NCI-H748 (cell line): ENCODE results near the gene PHLDB1.
"Not testable (repeated sequence)": the region's sequence is repeated elsewhere in the genome, so short reads cannot be mapped to it uniquely, and the experiment has no call there.

Experiments used
- DNase-seq: peaks from one replicate; lab custom pipeline; 2025; ENCODE audit not compliant: unreplicated experiment; lab: John Stamatoyannopoulos, UW

The PHLDB1 gene

DNA sequence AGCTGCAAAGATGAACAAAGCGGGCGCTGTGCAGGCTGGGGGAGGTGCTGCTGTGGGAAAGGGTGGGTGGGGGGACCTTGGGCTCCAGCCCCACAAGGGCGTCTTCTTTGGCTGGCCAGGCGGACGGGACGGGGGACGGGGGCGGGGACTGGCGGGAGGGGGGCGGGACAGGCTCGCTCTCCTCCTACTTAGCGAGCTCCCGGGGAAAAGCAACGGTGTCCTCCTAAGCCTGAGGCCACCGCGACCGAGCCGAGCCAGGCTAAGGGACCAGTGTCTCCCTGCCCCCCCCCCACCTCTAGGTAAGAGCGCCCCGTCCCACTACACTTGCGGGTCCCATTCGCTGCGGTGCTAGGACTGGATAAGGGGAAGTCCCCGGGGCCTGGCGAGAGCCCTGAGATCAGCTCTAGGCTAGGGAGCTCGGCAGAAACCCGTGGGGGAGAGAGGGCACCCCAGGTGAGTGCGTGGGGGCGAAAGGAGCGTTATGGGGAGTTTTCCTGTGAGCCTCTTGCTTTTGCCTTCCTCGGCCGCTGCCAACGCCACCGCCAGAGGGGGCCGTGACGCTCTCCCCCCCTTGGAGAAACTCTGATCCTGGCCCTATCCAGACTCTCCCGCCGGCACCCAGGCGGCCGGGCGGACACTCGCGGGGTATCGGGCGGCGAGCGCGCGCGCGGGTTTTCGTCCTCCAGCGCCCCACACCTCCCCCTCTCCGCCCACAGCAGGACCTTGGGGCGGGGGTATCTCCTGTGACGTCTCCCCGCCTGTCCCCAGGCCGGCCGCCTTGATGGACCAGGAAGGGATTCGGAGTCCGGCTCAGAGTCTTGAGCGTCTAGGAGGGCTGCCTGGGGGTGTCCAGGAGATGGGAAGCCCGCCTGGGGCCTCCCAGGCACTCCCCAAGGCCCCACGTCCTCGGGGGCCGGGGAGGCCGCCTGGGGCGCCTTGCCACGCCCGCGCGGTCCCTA is at the start of gene PHLDB1:
TSS of gene PHLDB1 (plus strand) at position 215 of the 959 bp plus-strand sequence. CDS start 6,222 bp downstream, outside the sequence.
- DNase-seq, result peak; percentile 34

DNA sequence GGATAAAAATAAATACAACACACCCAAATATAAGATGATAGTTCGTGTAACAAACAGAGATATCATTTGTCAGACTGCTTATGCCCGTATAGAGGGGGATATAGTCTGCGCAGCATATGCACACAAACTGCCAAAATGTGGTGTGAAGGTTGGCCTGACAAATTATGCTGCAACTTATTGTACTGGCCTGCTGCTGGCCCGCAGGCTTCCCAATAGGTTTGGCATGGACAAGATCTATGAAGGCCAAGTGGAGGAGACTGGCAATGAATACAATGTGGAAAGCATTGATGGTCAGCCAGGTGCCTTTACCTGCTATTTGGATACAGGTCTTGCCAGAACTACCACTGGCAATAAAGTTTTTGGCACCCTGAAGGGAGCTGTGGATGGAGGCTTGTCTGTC is 46.6 kb upstream of the PHLDB1 start:
- DNase-seq, result no peak

DNA sequence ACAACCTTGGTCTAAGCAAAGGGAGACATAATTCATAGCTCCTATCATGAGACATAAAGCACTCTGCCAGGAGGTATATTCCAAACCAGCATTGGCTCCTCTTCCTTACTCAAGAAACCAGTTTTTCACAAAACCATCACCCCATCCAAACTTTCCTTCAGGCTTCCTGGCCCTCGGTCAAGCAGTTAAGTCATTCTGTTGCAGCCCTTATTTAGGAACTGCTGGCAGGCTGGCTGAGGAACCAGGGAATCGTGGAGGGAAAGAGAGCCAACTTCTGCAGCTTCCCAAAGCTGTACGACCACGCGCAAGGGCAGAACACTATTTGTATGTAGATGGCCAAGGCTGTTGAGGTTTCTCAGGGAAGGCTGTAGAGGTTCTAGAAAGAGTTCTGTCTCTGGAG is 42.4 kb upstream of the PHLDB1 start:
- no peak for DNase-seq

DNA sequence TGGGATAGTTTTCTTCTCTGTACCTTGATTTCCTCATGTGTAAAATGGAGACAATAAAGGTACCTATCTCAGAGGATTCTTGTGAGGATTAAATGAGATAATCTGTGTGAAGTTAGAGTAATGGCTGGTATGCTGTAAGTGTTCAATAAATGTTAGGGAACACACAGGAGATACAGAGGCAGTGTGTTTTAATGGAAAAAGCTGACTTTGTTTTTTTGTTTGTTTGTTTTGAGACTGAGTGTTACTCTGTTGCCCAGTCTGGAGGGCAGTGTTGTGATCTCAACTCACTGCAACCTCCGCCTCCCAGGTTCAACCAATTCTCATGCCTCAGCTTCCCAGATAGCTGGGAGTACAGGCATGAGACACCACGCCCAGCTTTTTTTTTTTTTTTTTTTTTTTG is 37.7 kb upstream of the PHLDB1 start:
- DNase-seq, result no peak

DNA sequence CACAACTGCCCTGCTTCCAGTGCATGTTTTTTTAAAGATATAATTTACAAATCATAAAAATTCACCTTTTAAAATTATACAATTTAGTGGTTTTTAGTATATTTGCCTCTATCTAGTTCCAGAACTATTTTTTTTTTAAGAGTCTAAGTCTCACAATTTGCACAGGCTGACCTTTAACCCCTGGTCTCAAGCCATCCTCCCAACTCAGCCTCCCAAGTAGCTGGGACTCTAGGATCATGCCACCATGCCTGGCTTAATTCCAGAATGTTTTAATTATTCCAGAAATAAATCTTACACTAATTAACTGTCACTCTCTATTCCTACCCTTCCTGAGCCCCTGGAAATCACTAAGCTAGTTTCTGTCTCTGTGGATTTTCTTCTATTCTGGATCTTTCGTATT is 36.6 kb upstream of the PHLDB1 start:
- no peak for DNase-seq

DNA sequence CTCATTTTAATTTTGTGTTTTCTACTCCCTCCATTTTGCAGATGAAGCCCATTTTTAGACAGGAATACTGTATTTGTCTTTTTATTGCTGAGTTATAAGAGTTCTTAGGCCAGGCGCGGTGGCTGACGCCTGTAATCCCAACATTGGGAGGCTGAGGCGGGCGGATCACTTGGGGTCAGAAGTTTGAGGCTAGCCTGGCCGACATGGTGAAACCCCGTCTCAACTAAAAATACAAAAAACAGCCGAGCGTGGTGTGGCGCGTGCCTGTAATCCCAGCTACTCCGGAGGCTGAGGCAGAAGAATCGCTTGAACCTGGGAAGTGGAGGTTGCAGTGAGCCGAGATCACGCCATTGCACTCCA is 35.7 kb upstream of the PHLDB1 start:
- DNase-seq, result not testable (repeated sequence)

DNA sequence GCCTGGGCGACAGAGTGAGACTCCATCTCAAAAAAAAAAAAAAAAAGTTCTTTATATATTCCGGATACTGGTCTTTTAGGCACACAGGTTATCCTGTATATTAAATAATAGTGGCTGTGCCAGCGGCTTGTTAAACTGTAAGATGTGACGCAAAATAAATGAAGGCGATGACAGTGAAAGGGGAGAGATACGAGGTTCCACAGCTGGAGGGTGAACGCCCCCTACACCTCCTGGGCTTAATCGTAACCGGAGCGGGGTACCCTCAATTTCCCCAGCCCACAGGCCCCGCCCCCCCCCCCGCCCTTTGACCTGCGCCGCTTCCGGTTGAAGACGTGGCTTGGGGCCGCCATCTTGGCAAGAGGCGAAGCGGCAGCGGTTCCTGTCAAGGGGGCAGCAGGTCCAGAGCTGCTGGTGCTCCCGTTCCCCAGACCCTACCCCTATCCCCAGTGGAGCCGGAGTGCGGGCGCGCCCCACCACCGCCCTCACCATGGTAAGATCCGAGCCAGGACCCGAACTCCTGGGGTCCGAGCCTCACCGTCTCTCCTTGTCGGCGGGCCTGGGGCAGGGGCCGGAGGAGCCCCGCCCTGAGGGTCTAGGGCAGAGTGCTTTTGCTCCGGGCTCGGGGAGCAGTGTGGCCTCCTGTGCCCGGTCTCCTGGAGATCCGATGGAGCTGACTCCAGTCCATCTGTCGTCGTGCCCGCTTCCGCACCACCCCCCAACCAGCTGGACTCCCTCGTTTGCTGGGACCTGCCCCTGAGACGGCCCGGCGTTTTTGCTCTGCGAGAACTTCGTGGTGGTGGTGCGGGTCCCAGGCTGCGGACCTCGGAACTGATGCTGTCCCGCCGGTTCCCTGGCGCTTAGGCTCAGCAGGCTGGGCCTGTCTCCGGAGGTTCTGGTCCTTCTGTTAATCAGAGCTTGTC is 35.1 kb upstream of the PHLDB1 start, which contains the start of gene ARCN1:
TSS of gene ARCN1 (plus strand) at position 349 of the 920 bp plus-strand sequence. CDS start at position 488, 139 bp downstream.
- DNase-seq, result peak; percentile 76

DNA sequence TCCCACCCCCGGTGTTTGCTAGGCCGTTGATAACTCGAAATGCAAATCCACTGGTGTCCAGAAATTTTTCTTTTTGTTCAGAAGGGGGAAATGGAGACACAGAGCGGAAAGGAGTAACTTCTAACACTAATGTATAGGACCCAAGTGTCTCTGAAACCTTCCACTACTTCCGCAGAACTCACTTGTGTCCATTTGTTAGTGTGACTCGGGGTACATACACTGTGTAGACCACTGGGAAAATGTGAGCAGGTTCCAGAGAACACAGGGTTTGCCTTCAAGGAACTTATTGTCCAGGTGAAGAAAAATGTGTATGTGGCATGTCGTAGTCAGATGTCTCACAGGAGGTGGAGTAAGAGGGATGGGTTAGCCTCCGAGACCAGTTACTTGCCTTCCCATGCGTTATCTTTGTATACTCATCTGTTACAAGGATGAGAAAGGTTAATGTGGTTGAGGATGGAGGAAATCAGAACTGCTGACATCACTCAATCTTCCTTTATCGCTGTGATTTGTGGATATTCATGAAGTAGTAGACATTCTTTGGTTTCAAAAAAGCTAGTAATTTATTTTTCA is 34.3 kb upstream of the PHLDB1 start:
- DNase-seq, result peak; percentile 14

DNA sequence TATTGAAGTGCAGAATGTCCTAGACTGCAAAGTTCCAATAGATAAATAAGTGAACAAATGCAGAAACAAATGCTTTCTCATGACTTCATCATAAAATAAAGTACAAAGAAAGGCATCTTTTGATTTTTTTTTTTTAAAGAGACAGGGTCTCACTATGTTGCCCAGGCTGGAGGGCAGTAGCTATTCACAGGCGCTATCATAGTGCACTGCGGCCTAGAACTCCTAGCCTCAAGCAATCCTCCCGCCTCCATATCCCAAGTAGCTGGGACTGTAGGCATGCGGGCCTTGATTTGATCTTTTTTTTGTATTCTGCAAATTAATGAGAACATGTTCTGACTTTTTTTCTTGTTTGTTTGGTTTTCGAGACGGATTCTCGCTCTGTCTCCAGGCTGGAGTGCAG is 32.8 kb upstream of the PHLDB1 start:
- DNase-seq, result no peak

DNA sequence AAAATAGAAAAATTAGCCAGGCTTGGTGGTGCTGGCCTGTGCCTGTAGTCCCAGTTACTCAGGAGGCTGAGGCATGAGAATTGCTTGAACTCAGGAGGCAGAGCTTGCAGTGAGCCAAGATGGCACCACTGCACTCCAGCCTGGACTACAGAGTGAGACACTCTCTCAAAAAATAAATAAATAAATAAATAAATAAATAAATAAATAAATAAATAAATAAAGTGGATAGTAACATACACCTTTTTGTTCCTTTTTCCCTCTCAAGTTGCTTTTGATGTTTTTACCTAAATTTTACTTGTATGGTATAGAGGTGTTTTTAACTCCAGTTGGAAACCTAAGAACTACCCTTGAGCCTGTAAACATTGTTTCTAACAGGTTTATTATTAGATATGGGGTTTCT is 29.4 kb upstream of the PHLDB1 start:
- not testable (repeated sequence) for DNase-seq

DNA sequence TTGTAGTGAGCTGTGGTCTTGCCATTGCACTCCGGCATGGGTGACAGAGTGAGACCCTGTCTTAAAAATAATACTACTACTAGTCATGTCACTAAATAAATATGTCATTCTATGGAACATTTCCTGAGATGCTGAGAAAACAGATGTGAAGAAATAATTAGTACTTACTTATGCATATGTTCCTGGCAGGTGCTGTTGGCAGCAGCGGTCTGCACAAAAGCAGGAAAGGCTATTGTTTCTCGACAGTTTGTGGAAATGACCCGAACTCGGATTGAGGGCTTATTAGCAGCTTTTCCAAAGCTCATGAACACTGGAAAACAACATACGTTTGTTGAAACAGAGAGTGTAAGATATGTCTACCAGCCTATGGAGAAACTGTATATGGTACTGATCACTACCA is 26.4 kb upstream of the PHLDB1 start:
- peak; percentile 41 for DNase-seq

DNA sequence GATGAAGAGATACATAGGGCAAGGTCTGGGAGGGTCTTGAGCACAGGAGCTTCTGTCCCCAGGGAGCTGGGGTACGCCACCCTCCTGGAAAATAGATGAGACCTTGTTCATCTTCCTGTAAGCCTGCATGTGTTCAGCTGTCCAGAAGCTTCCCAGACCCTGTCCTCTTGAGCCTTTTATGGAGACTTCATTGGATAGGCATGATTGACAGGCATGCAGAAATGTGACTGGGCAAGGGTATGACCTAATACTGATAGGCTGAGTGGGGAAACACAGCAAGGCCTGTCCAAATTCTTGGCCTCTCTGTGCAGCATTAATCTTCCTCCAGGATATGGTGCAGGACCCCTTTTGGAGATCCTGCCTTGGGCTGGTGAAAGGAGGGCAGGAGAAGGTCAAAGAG is 19.5 kb upstream of the PHLDB1 start:
- DNase-seq, result no peak

DNA sequence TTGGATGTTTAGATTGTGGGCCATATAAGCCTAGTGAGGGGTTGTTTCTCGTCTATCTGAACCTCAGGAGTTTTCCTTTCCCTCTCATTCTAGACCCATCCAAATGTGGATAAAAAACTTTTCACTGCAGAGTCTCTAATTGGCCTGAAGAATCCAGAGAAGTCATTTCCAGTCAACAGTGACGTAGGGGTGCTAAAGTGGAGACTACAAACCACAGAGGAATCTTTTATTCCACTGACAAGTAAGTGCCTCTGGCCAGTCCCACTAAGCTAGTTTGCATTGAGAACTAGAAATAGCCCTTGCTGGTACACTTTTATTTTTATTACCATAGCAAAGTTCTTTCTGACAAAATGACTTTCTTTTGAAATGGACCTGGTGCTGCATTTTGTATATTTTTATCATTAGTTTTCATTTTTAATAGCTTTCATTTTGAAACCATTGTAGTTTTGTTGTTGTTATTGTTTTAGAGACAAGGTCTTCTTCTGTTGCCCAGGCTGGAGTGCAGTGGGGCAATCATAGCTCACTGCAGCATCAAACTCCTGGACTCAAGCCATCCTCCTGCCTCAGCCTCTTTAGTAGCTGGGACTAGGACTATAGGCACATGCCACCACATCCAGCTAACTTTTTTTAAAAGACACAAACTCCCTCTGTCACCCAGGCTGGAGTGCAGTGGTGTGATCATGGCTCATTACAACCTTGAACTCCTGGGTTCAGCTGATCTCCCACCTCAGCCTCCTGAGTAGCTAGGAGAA is 14.6 kb upstream of the PHLDB1 start:
- no peak for DNase-seq

DNA sequence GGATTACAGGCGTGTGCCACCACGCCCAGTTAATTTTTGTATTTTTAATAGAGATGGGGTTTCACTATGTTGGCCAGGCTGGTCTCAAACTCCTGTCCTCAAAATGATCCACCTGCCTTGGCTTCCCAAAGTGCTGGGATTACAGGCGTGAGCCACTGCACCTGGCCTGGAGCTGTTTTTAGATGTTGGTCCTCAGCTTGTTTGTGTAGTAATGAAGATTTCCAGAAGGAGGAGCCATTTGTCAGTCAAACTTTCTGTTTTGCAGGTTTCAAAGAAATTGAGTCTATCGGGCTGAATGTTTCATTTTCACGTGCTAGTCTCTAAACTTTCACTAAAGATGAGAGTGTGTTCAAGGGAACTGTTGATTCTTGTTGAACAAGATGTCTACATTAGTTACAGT is 12.4 kb upstream of the PHLDB1 start:
- peak; percentile 10 for DNase-seq

DNA sequence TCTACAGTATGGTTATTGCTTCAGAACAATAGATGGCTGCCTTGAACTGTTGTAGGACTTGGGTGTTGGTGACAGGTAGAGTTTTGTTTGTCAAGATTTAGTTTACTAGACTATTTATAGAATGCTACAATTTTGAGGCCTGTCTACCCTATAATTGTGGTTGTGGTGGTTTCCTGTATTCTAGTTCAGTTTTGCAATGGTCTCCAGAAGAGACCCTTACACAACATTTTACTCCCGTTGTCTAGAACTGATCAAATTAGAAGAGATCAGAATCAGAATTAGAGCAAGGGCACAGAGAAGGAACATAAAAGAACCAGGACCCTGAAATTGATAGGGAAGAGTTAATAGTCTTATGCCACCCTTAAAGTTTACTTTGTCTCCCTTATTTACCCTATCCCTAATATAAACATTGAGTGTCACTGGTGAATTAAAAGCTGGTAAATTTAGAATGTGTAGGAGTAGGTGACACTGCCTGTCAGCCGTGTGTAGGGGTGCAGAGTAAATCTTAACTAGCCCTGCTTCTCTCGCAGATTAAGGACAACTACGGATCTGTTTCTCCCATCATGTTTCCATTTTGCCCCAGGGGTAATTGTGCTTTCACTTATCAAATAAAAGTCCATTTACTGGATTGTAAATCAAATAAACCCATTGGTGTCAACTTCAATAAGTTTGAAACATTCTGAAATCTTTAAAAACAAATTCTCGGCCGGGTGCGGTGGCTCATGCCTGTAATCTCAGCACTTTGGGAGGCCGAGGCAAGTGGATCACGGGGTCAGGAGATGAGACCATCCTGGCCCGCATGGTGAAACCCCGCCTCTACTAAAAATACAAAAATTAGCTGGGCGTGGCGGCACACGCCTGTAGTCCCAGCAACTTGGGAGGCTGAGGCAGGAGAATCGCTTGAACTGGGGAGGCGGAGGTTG is 10.9 kb upstream of the PHLDB1 start:
- no peak for DNase-seq

DNA sequence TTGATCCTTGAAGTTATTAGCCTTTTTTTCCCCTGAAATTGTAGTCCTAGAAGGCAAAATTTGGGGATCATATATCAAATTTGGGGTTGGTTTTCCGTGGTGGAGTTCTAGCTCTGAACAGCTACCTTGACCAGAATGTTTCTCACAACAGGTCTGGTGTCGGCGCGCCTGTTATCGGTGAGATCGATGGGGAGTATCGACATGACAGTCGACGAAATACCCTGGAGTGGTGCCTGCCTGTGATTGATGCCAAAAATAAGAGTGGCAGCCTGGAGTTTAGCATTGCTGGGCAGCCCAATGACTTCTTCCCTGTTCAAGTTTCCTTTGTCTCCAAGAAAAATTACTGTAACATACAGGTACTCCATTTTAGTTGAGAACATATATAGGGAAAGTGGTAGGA is 9.9 kb upstream of the PHLDB1 start:
- DNase-seq, result no peak

DNA sequence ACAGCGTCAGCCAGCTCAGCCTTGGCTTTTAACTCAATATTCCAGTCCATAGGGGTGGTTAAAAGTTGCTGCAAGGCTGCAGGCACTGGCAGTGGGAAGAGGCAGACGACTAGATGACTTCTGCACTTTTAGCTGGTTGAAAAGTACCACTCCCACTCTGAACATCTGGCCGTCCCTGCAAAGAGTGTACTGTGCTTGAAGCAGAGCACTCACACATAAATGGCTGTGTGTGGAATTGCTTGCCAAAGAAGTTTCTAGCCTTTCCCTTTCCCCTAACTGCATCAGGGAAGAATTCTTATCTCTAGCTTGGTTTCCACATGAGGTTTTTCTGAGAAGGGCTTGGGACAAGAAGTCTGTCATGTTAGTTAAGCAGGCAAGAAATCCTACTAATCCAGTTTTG is 5.1 kb upstream of the PHLDB1 start:
- DNase-seq, result no peak

DNA sequence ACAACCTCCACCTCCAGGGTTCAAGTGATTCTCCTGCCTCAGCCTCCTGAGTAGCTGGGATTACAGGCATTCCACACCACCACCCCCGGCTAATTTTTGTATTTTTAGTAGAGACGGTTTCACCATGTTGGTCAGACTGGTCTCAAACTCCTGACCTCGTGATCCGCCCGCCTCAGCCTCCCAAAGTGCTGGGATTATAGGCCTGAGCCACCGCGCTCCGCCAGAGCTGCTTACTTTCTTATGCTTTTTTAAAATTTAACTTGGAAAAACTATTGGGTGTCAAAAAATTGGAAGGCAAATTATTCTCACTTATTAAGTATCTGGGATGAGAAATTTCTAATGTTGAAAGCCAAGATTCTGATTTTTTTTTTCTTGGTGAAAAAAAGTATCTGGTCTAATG is 3.7 kb upstream of the PHLDB1 start:
- not testable (repeated sequence) for DNase-seq

DNA sequence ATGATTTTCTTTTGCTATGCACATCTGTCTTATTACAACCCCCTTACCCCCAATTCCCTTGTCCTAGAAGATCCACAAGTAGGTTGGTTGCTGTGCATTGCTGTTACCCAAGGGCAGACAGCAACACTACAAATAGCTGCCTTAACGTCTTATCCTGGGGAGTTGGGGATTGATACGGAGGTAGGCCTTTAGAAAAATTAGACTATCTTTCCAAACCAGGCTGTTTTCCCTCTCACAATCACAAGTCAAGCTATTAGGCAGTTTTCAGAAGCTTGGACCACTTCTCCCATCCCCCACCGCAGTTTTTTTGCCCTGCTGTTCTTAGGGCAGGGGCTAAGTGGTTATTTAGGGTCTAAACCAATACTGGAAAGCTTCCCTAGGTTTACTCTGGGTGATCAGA is 2.8 kb upstream of the PHLDB1 start:
- no peak for DNase-seq
